ENCODE data around the gene ITGA1.
"Not testable (repeated sequence)": the region's sequence is repeated elsewhere in the genome, so short reads cannot be mapped to it uniquely, and the experiment has no call there.

DNA sequence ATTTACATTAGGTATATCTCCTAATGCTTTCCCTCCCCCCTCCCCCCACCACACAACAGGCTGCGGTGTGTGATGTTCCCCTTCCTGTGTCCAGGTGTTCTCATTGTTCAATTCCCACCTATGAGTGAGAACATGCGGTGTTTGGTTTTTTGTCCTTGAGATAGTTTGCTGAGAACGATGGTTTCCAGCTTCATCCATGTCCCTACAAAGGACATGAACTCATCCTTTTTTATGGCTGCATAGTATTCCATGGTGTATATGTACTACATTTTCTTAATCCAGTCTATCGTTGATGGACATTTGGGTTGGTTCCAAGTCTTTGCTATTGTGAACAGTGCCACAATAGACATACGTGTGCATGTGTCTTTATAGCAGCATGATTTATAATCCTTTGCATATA lies 61.0 kb downstream of the ITGA1 start:
- TF ChIP-seq, protein P1, sequence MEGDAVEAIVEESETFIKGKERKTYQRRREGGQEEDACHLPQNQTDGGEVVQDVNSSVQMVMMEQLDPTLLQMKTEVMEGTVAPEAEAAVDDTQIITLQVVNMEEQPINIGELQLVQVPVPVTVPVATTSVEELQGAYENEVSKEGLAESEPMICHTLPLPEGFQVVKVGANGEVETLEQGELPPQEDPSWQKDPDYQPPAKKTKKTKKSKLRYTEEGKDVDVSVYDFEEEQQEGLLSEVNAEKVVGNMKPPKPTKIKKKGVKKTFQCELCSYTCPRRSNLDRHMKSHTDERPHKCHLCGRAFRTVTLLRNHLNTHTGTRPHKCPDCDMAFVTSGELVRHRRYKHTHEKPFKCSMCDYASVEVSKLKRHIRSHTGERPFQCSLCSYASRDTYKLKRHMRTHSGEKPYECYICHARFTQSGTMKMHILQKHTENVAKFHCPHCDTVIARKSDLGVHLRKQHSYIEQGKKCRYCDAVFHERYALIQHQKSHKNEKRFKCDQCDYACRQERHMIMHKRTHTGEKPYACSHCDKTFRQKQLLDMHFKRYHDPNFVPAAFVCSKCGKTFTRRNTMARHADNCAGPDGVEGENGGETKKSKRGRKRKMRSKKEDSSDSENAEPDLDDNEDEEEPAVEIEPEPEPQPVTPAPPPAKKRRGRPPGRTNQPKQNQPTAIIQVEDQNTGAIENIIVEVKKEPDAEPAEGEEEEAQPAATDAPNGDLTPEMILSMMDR (IDR thresholded peaks at IDR 0.05), result not testable (repeated sequence)
- not testable (repeated sequence) for TF ChIP-seq POLR2A (IDR thresholded peaks at IDR 0.05)

Data from lower leg skin (tissue), 3 donors.